Skeletal muscle tissue (tissue), 4 donors: ENCODE data around the gene DPF3. TPM values are rescaled to one million over a fixed set of nuclear protein-coding genes. Genes with fewer than 3 reads are reported as not detected.

Experiments used
- H3K27ac ChIP-seq: one replicate; pipeline ENCODE4 v1.7.0; 2013; ENCODE audit warnings: mild to moderate bottlenecking, low read depth, low read length, inconsistent platforms
- H3K27me3 ChIP-seq, 3 donors: one replicate each; pipeline ENCODE4 v1.7.0; 2013; ENCODE audit warnings: low read length in 3 of 3; ENCODE audit not compliant: control insufficient read depth in 3 of 3, insufficient read depth in 3 of 3
- H3K36me3 ChIP-seq, 3 donors: one replicate each; pipeline ENCODE4 v1.7.0; 2013; ENCODE audit warnings: low read length in 3 of 3; ENCODE audit not compliant: control insufficient read depth in 3 of 3, insufficient read depth in 3 of 3
- H3K4me1 ChIP-seq, 3 donors: one replicate each; pipeline ENCODE4 v1.7.0; 2013; ENCODE audit warnings: low read length in 3 of 3, mild to moderate bottlenecking in 3 of 3; ENCODE audit not compliant: control insufficient read depth in 3 of 3, insufficient read depth in 3 of 3
- H3K4me3 ChIP-seq, 3 donors: one replicate each; pipeline ENCODE4 v1.7.0; 2013; ENCODE audit warnings: low read length in 3 of 3
- H3K9ac ChIP-seq, 3 donors: one replicate each; pipeline ENCODE4 v1.7.0; 2013; ENCODE audit warnings: low read length in 3 of 3, mild to moderate bottlenecking in 3 of 3, moderate library complexity in 2 of 3, low read depth in 1 of 3
- H3K9me3 ChIP-seq, 3 donors: one replicate each; pipeline ENCODE4 v1.7.0; 2013; ENCODE audit warnings: low read length in 3 of 3; ENCODE audit not compliant: control insufficient read depth in 3 of 3
- total RNA-seq: library from RNA; depleted of rRNA; stranded (reverse); fragments of >200 nt; gene quantifications from one replicate; pipeline ENCODE4 v1.2.3, GENCODE V29; 2014
- donor health status: Osteomylitis.

The DPF3 gene
- total RNA-seq, 1 donor from 2014 or later = 1.6 TPM

DNA sequence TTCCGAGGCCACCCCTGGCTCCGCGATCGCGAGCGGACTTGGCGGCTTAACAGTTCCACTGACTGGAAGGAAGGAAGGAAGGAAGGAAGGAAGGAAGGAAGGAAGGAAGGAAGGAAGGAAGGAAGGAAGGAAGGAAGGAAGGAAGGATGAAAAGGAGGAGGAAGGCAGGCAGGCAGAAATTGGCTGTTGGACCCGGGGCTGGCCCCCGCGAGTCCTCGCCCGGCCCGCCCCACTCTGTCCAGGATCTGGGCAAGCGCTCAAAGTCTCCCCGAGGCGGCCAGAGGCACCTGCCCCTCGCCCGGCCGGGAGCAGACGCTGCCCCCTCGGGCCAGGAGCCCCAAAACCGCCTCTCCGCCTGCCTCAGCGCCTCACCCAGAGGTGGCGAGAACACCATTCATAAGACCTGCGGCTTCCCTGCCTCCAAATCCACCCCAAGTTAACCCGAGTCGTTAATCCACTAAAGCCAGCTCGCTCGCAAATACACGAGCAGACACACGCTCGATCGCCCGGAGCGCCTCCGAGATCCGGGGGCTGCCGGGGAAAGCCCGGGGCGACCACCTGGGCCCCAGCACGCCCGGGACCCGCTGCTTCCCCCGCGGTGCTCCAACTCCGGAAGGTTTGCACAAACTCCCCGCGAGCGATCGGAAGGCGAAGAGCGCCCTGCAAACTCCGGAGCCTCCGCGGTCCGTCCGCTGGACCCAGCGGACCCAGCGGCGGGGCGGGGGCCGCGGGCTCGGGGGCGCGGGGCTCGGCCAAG, 844 bp downstream of the DPF3 start:
- H3K9me3 ChIP-seq = no peaks in the 10 kb centered on the region
- H3K4me1 ChIP-seq = peaks cover 24 to 50% (median 37%) of the 10 kb centered on the region in 3 donors
- H3K36me3 ChIP-seq = no peaks in the 10 kb centered on the region
- no peaks in the 10 kb centered on the region for H3K27me3 ChIP-seq
- peak overlapping the region; percentile 83 to 89 (median 88) for H3K4me3 ChIP-seq
- no peak overlapping the region for H3K27ac ChIP-seq
- H3K9ac ChIP-seq = peak overlapping the region; percentile 80 to 90 (median 81)

DNA sequence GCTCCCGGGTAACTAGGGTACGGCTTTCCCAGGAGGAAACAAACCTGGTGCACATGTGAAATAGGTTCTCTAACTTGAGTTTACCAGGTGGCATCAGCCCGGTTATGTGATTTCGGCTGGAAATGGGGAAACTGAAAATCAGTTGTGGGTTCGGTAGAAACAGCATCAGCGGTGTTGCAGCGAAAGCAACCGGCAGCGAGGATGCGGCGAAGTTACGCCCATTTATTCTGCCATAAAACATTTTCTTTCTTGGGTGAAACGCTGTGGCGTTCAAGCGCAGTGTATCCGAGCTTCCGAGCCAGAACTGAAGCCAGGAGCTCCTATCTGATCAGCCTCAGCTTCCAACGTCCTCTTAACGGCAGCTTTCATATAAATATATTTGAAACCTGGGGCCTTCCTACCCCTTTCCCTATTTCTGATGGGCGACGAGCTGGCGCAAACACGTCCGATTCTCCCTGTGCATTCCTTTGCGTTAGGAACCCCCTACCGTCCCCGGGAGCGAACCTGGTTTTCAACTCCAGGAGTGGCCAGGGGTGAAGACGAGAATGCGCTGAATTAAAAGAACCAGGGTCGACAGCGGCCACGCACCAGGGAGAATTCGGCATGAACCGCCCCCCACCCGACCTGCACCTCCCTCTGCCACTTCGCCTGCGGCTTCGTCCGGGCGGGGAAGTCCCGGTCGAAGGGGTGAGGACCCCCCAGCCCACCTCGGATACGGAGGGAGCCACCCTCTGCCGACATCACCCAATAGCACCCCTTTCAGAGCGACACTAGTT, 1.6 kb downstream of the DPF3 start:
- H3K27ac ChIP-seq = no peak overlapping the region
- no peaks in the 10 kb centered on the region for H3K36me3 ChIP-seq
- no peaks in the 10 kb centered on the region for H3K9me3 ChIP-seq
- peak overlapping the region; percentile 80 to 90 (median 81) for H3K9ac ChIP-seq
- no peaks in the 10 kb centered on the region for H3K27me3 ChIP-seq
- H3K4me1 ChIP-seq = peaks cover 26 to 50% (median 37%) of the 10 kb centered on the region in 3 donors
- peak overlapping the region; percentile 83 to 89 (median 88) for H3K4me3 ChIP-seq

DNA sequence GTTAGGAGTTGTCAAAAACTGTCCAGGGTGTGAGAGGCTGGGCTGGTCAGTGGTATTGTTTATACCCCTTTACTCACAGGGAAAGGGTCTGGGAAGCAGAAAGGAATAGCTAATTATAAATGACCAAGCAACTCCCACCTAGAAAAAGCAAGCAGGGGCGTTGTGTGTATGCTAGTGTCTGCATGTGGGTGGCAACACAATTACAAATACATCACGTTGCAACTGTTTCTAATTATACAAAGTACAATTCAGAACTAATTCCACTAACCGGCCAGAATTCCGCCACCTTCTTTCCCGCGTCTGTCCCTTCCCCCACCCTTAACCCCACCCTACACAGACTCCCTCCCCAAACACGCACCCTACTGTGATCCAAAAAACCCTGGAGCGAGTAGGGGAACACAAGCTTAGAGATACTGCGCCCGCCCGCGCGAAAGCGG, 2.2 kb downstream of the DPF3 start:
- Histone ChIP-seq H3K9me3 (no peaks in the 10 kb centered on the region), H3K27me3 (no peaks in the 10 kb centered on the region), H3K27ac (no peak overlapping the region), H3K9ac (peak overlapping the region; percentile 45 to 90 (median 80)), H3K4me1 (peaks cover 30 to 56% (median 37%) of the 10 kb centered on the region in 3 donors), H3K36me3 (no peaks in the 10 kb centered on the region), H3K4me3 (peak overlapping the region; percentile 83 to 89 (median 88))

- Histone ChIP-seq H3K4me3 (no peak overlapping the region), H3K27me3 (no peaks in the 10 kb centered on the region), H3K36me3 (no peaks in the 10 kb centered on the region), H3K9me3 (no peaks in the 10 kb centered on the region), H3K4me1 (peaks cover 27 to 50% (median 28%) of the 10 kb centered on the region in 3 donors), H3K9ac (peak overlapping the region in 1 of 3 donors; percentile 17), H3K27ac (no peak overlapping the region)
Observed at GRCh38 chr14:72889366-72889765, 4.5 kb downstream of the DPF3 start.

GRCh38 chr14:72888636-72889201, 5.2 kb downstream of the DPF3 start:
- Histone ChIP-seq H3K36me3 (no peaks in the 10 kb centered on the region), H3K4me1 (peaks cover 27 to 51% (median 32%) of the 10 kb centered on the region in 3 donors), H3K4me3 (no peak overlapping the region), H3K27ac (no peak overlapping the region), H3K27me3 (no peaks in the 10 kb centered on the region), H3K9me3 (no peaks in the 10 kb centered on the region), H3K9ac (peak overlapping the region in 2 of 3 donors; percentile 17 to 22)

GRCh38 chr14:72888192-72888591, 5.7 kb downstream of the DPF3 start:
- Histone ChIP-seq H3K27me3 (no peaks in the 10 kb centered on the region), H3K9ac (peak overlapping the region in 1 of 3 donors; percentile 22), H3K4me1 (peaks cover 27 to 55% (median 36%) of the 10 kb centered on the region in 3 donors), H3K27ac (no peak overlapping the region), H3K4me3 (no peak overlapping the region), H3K36me3 (no peaks in the 10 kb centered on the region), H3K9me3 (no peaks in the 10 kb centered on the region)

- Histone ChIP-seq H3K9me3 (no peaks in the 10 kb centered on the region), H3K4me1 (peaks cover 25 to 55% (median 35%) of the 10 kb centered on the region in 3 donors), H3K27me3 (no peaks in the 10 kb centered on the region), H3K9ac (no peak overlapping the region), H3K36me3 (no peaks in the 10 kb centered on the region), H3K27ac (no peak overlapping the region), H3K4me3 (no peak overlapping the region)
Observed at GRCh38 chr14:72887514-72887913, 6.4 kb downstream of the DPF3 start.

- Histone ChIP-seq H3K36me3 (no peaks in the 10 kb centered on the region), H3K9ac (no peak overlapping the region), H3K4me1 (peaks cover 9 to 35% (median 28%) of the 10 kb centered on the region in 3 donors), H3K4me3 (no peak overlapping the region), H3K27me3 (no peaks in the 10 kb centered on the region), H3K27ac (no peak overlapping the region), H3K9me3 (no peaks in the 10 kb centered on the region)
Observed at GRCh38 chr14:72884386-72884785, 9.5 kb downstream of the DPF3 start.

DNA sequence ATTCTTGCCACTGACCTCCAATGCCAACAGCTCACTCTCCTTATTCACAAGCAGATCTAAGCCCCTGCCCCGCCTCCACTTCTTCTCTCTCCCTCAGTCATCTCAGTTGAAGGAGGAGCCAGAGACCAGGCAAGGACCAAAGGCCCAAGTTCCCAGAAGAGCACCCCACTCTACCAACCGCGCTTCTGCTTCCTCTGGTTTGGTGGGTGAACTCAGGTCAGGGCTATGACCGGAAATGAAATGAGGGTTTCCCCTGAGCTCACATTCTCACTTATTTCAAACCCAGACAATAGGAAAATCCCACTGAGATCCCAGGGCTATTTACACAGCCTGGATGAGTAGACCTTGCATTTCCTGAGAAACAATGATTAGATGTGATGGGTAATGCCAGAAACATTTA, 9.9 kb downstream of the DPF3 start:
- Histone ChIP-seq H3K9ac (no peak overlapping the region), H3K4me3 (no peak overlapping the region), H3K4me1 (peaks cover 9 to 34% (median 27%) of the 10 kb centered on the region in 3 donors), H3K27ac (no peak overlapping the region), H3K9me3 (no peaks in the 10 kb centered on the region), H3K27me3 (no peaks in the 10 kb centered on the region), H3K36me3 (no peaks in the 10 kb centered on the region)
